Astrocyte (in vitro differentiated cells and primary cell): ENCODE results near the gene SLC43A1. TPM values are rescaled to one million over a fixed set of nuclear protein-coding genes. Genes with fewer than 3 reads are reported as not detected.

Experiments used
- DNase-seq: peaks from one replicate; pipeline ENCODE4 v3.0.0-alpha.2; 2010; ENCODE audit warnings: low read depth
- FAIRE-seq: peaks from 2 replicates; lab custom pipeline; 2011; peaks lifted over from hg19 to GRCh38; lab: Jason Lieb, UNC
- H2AFZ ChIP-seq: 2 replicates; pipeline ENCODE4 v1.6.0; 2012; ENCODE audit warnings: low read depth, low read length, inconsistent platforms
- H3K27ac ChIP-seq: 2 replicates; pipeline ENCODE4 v1.5.1; 2011; ENCODE audit warnings: low read depth, low read length, inconsistent platforms
- H3K27me3 ChIP-seq: 2 replicates; pipeline ENCODE4 v1.6.0; 2011; ENCODE audit warnings: low read length, inconsistent platforms; ENCODE audit not compliant: insufficient read depth
- H3K36me3 ChIP-seq: 2 replicates; pipeline ENCODE4 v1.5.1; 2011; ENCODE audit warnings: low read length, inconsistent platforms; ENCODE audit not compliant: insufficient read depth
- H3K4me1 ChIP-seq: 2 replicates; pipeline ENCODE4 v1.5.1; 2011; ENCODE audit warnings: low read length, inconsistent platforms; ENCODE audit not compliant: insufficient read depth
- H3K4me2 ChIP-seq: 2 replicates; pipeline ENCODE4 v1.6.0; 2012; ENCODE audit warnings: low read length, inconsistent platforms
- H3K4me3 ChIP-seq: 2 replicates; pipeline ENCODE4 v1.5.1; 2011; ENCODE audit warnings: low read depth, mild to moderate bottlenecking, low read length, inconsistent platforms; ENCODE audit not compliant: insufficient read depth
- H3K79me2 ChIP-seq: 2 replicates; pipeline ENCODE4 v1.6.0; 2012; ENCODE audit warnings: mild to moderate bottlenecking, low read length, inconsistent platforms; ENCODE audit not compliant: insufficient read depth
- H3K9ac ChIP-seq: 2 replicates; pipeline ENCODE4 v1.6.0; 2012; ENCODE audit warnings: mild to moderate bottlenecking, low read length, inconsistent platforms
- H3K9me3 ChIP-seq: 2 replicates; pipeline ENCODE4 v1.5.1; 2012; ENCODE audit warnings: low read depth, mild to moderate bottlenecking, low read length, inconsistent platforms; ENCODE audit not compliant: insufficient read depth
- H4K20me1 ChIP-seq: 2 replicates; pipeline ENCODE4 v1.6.0; 2012; ENCODE audit warnings: low read length, inconsistent platforms; ENCODE audit not compliant: insufficient read depth
- H3K27ac Mint-ChIP-seq: one replicate; pipeline ENCODE4 v1.8.0; 2021; ENCODE audit warnings: mild to moderate bottlenecking, mixed read lengths; ENCODE audit not compliant: unreplicated experiment
- H3K27me3 Mint-ChIP-seq: one replicate; pipeline ENCODE4 v1.8.0; 2021; ENCODE audit warnings: low read depth, mixed read lengths; ENCODE audit not compliant: unreplicated experiment
- H3K36me3 Mint-ChIP-seq: one replicate; pipeline ENCODE4 v1.8.0; 2021; ENCODE audit warnings: low read depth, mixed read lengths; ENCODE audit not compliant: unreplicated experiment
- H3K4me1 Mint-ChIP-seq: one replicate; pipeline ENCODE4 v1.8.0; 2021; ENCODE audit warnings: low read depth, mixed read lengths; ENCODE audit not compliant: unreplicated experiment
- H3K4me3 Mint-ChIP-seq: one replicate; pipeline ENCODE4 v1.8.0; 2021; ENCODE audit warnings: mild to moderate bottlenecking, moderate library complexity, mixed read lengths; ENCODE audit not compliant: unreplicated experiment
- H3K9me3 Mint-ChIP-seq: one replicate; pipeline ENCODE4 v1.8.0; 2021; ENCODE audit warnings: mild to moderate bottlenecking, mixed read lengths; ENCODE audit not compliant: unreplicated experiment
- EZH2 ChIP-seq: IDR thresholded peaks from 2 replicates; pipeline ENCODE4 v1.6.1; 2012; ENCODE audit warnings: mild to moderate bottlenecking, low read length, inconsistent platforms; ENCODE audit not compliant: insufficient read depth
- total RNA-seq: library from RNA; stranded (reverse); gene quantifications from 2 replicates; pipeline ENCODE4 v1.2.1, GENCODE V29; 2021
- TF ChIP-seq, protein P1 (sequence below): IDR thresholded peaks from 2 replicates; pipeline ENCODE4 v1.5.1; 2011; ENCODE audit warnings: low read depth, mild to moderate bottlenecking, inconsistent platforms, low read length, moderate library complexity; ENCODE audit not compliant: insufficient read depth

SLC43A1 gene
- total RNA-seq, 1 donor from 2014 or later = 3.5 TPM

DNA sequence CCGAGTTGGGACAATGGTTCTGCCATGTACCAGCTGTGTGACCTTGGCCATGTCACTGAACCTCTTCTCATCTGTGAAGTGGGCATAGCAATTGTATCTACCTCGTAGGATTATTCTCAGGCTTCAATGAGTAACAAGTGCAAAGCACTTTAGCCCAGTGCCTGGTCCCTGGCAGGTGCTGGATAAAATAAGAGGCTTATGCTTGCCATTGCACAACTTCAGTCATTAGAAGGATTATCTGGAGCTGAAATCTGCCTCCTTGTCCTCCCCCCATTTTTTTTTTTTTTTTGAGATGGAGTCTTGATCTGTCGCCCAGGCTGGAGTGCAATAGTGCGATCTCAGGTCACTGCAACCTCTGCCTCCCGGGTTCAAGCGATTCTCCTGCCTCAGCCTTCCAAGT is 29.1 kb upstream of the SLC43A1 start:
- no peaks in the 10 kb centered on the region for H3K9me3 ChIP-seq
- no peaks in the 10 kb centered on the region for H3K27me3 ChIP-seq
- no peak overlapping the region for H3K4me3 ChIP-seq
- DNase-seq = no peak
- FAIRE-seq = no peak
- no peaks in the 10 kb centered on the region for H4K20me1 ChIP-seq
- H3K4me2 ChIP-seq = no peak overlapping the region
- Mint-ChIP-seq H3K27me3 (peaks cover 17% of the 10 kb centered on the region), H3K9me3 (no peaks in the 10 kb centered on the region), H3K4me1 (peaks cover 4% of the 10 kb centered on the region), H3K4me3 (no peak overlapping the region), H3K36me3 (peaks cover 10% of the 10 kb centered on the region), H3K27ac (no peak overlapping the region)
- H2AFZ ChIP-seq = no peak overlapping the region
- H3K79me2 ChIP-seq = no peaks in the 10 kb centered on the region
- no peaks in the 10 kb centered on the region for H3K36me3 ChIP-seq
- no peaks in the 10 kb centered on the region for H3K4me1 ChIP-seq
- H3K9ac ChIP-seq = no peak overlapping the region
- TF ChIP-seq, protein P1, sequence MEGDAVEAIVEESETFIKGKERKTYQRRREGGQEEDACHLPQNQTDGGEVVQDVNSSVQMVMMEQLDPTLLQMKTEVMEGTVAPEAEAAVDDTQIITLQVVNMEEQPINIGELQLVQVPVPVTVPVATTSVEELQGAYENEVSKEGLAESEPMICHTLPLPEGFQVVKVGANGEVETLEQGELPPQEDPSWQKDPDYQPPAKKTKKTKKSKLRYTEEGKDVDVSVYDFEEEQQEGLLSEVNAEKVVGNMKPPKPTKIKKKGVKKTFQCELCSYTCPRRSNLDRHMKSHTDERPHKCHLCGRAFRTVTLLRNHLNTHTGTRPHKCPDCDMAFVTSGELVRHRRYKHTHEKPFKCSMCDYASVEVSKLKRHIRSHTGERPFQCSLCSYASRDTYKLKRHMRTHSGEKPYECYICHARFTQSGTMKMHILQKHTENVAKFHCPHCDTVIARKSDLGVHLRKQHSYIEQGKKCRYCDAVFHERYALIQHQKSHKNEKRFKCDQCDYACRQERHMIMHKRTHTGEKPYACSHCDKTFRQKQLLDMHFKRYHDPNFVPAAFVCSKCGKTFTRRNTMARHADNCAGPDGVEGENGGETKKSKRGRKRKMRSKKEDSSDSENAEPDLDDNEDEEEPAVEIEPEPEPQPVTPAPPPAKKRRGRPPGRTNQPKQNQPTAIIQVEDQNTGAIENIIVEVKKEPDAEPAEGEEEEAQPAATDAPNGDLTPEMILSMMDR = no peak
- no peak overlapping the region for H3K27ac ChIP-seq

DNA sequence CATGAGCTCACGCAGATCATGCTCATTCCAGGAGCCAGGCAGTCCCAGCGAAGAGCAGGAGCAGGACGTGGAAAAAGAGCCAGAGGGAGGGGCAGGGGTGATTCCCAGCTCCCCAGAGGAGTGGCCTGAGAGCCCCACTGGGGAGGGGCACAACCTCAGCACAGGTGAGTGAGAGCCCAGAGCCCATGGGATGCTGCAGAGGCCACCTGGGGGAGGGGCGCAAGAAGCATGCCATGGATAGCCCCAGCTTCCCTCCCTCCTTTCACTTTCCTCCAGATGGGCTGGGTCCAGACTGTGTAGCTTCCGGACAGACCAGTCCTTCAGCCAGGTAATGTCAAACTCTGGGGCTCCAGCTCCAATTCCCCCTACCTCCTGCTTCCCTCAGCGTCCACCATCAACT is 28.1 kb upstream of the SLC43A1 start:
- Histone ChIP-seq H3K9me3 (no peaks in the 10 kb centered on the region), H3K27ac (no peak overlapping the region), H4K20me1 (no peaks in the 10 kb centered on the region), H2AFZ (no peak overlapping the region), H3K9ac (no peak overlapping the region), H3K79me2 (no peaks in the 10 kb centered on the region), H3K36me3 (no peaks in the 10 kb centered on the region), H3K4me1 (no peaks in the 10 kb centered on the region), H3K4me2 (no peak overlapping the region), H3K27me3 (no peaks in the 10 kb centered on the region), H3K4me3 (no peak overlapping the region)
- FAIRE-seq = no peak
- peaks cover 17% of the 10 kb centered on the region for H3K27me3 Mint-ChIP-seq
- no peak overlapping the region for H3K4me3 Mint-ChIP-seq
- H3K4me1 Mint-ChIP-seq = peaks cover 4% of the 10 kb centered on the region
- peaks cover 9% of the 10 kb centered on the region for H3K36me3 Mint-ChIP-seq
- no peak for TF ChIP-seq EZH2
- TF ChIP-seq, protein P1 = no peak
- no peak for DNase-seq
- peaks cover 2% of the 10 kb centered on the region for H3K9me3 Mint-ChIP-seq
- H3K27ac Mint-ChIP-seq = no peak overlapping the region

- Histone ChIP-seq H3K27ac (no peak overlapping the region), H3K79me2 (no peaks in the 10 kb centered on the region), H3K27me3 (no peaks in the 10 kb centered on the region), H3K9ac (no peak overlapping the region), H2AFZ (no peak overlapping the region), H4K20me1 (no peaks in the 10 kb centered on the region), H3K4me2 (no peak overlapping the region), H3K9me3 (no peaks in the 10 kb centered on the region), H3K36me3 (no peaks in the 10 kb centered on the region), H3K4me3 (no peak overlapping the region), H3K4me1 (no peaks in the 10 kb centered on the region)
- DNase-seq (no peak), FAIRE-seq (no peak)
- TF ChIP-seq EZH2 = no peak
- TF ChIP-seq, protein P1 = no peak
- peaks cover 4% of the 10 kb centered on the region for H3K4me1 Mint-ChIP-seq
- H3K4me3 Mint-ChIP-seq = no peak overlapping the region
- no peak overlapping the region for H3K27ac Mint-ChIP-seq
- H3K36me3 Mint-ChIP-seq = peaks cover 6% of the 10 kb centered on the region
- peaks cover 2% of the 10 kb centered on the region for H3K9me3 Mint-ChIP-seq
- peaks cover 17% of the 10 kb centered on the region for H3K27me3 Mint-ChIP-seq
Observed at GRCh38 chr11:57542582-57542981, 27.1 kb upstream of the SLC43A1 start.
